Caco-2 (cell line): ENCODE results near the gene PIGL. TPM values are rescaled to one million over a fixed set of nuclear protein-coding genes. Genes with fewer than 3 reads are reported as not detected.

Experiments used
- BruUV-seq: library from RNA; stranded (reverse); fragments of 400-500 nt; replicated peaks from 2 replicates; lab custom pipeline; 2021; lab: Mats Ljungman, UMichigan
- CTCF ChIA-PET: fragments of 300-600 bp; sonication (Branson Sonifier 250); formaldehyde crosslinking; loops from one replicate; lab custom pipeline; 2022; ENCODE audit warnings: antibody characterized with exemption; lab: Charles Lee
- POLR2A ChIA-PET: fragments of 300-600 bp; sonication (Branson Sonifier 250); formaldehyde crosslinking; loops from one replicate; lab custom pipeline; 2022; ENCODE audit warnings: antibody characterized with exemption; lab: Charles Lee
- DNase-seq, 2 experiments: peaks; one replicate each; pipeline versions ENCODE4 v3.0.0 to v3.0.0-alpha.2; 2020 to 2022
- H3K27me3 ChIP-seq: replicated peaks from 2 replicates; pipeline ENCODE4 v1.6.0; 2011; ENCODE audit warnings: low read length; ENCODE audit not compliant: control insufficient read depth, insufficient read depth
- H3K36me3 ChIP-seq: 2 replicates; pipeline ENCODE4 v1.5.1; 2011; ENCODE audit warnings: low read length; ENCODE audit not compliant: control insufficient read depth, insufficient read depth
- H3K4me1 ChIP-seq: fragments of 250-450 bp; sonication (Bioruptor Pico); 2 replicates; pipeline ENCODE4 v1.5.1; 2020; ENCODE audit warnings: mild to moderate bottlenecking
- H3K4me3 ChIP-seq: 2 replicates; pipeline ENCODE4 v1.5.1; 2011; ENCODE audit warnings: low read depth, mild to moderate bottlenecking, control low read depth, low read length
- H3K9me3 ChIP-seq: fragments of 250-450 bp; sonication (Bioruptor Pico); 2 replicates; pipeline ENCODE4 v1.5.1; 2020; ENCODE audit warnings: mild to moderate bottlenecking, moderate library complexity
- H3K27ac Mint-ChIP-seq: one replicate; pipeline ENCODE4 v1.8.0; 2022; ENCODE audit warnings: mixed read lengths; ENCODE audit not compliant: unreplicated experiment
- H3K27me3 Mint-ChIP-seq: one replicate; pipeline ENCODE4 v1.8.0; 2022; ENCODE audit warnings: mixed read lengths; ENCODE audit not compliant: insufficient read depth, unreplicated experiment
- H3K36me3 Mint-ChIP-seq: one replicate; pipeline ENCODE4 v1.8.0; 2022; ENCODE audit warnings: mild to moderate bottlenecking, mixed read lengths; ENCODE audit not compliant: insufficient read depth, unreplicated experiment
- H3K4me1 Mint-ChIP-seq: one replicate; pipeline ENCODE4 v1.8.0; 2022; ENCODE audit warnings: low read depth, mixed read lengths; ENCODE audit not compliant: unreplicated experiment
- H3K4me3 Mint-ChIP-seq: one replicate; pipeline ENCODE4 v1.8.0; 2022; ENCODE audit warnings: mild to moderate bottlenecking, moderate library complexity, mixed read lengths; ENCODE audit not compliant: unreplicated experiment
- H3K9me3 Mint-ChIP-seq: one replicate; pipeline ENCODE4 v1.8.0; 2022; ENCODE audit warnings: mixed read lengths; ENCODE audit not compliant: unreplicated experiment
- CTCF ChIP-seq, 2 experiments: fragments of 200-600 bp in 1 of 2; IDR thresholded peaks; 1 replicate in 1 of 2; 2 replicates in 1 of 2; pipeline versions ENCODE4 v1.5.1 to v1.8.0; 2011 to 2022; ENCODE audit warnings: antibody characterized with exemption in 1 of 2, control low read depth in 1 of 2, inconsistent platforms in 1 of 2, low read depth in 1 of 2, low read length in 1 of 2, mild to moderate bottlenecking in 1 of 2, moderate library complexity in 1 of 2; ENCODE audit not compliant: insufficient read depth in 1 of 2, severe bottlenecking in 1 of 2, unreplicated experiment in 1 of 2
- intact Hi-C: fragments of 100-400 bp; cut with micrococcal nuclease; formaldehyde crosslinking; loops from one replicate; pipeline ENCODE4 v1.10.0; 2022; ENCODE audit not compliant: unreplicated experiment
- total RNA-seq: library from RNA; stranded (reverse); gene quantifications from 2 replicates; pipeline ENCODE4 v1.2.3, GENCODE V29; 2022

Gene PIGL
- total RNA-seq, 1 experiment from 2014 or later = 21.1 TPM

GRCh38 chr17:16328997-16329396 lies 112.0 kb downstream of the PIGL start:
- no peak overlapping the region for H3K27ac Mint-ChIP-seq
- ChIA-PET CTCF (no interaction called here), POLR2A (no interaction called here)
- Histone ChIP-seq H3K9me3 (no peaks in the 10 kb centered on the region), H3K36me3 (no peaks in the 10 kb centered on the region), H3K4me3 (no peak overlapping the region), H3K27me3 (no peaks in the 10 kb centered on the region), H3K4me1 (no peaks in the 10 kb centered on the region)
- intact Hi-C loops = no loop called here
- no peak for TF ChIP-seq CTCF (IDR thresholded peaks at IDR 0.05; ENCODE audit: insufficient read depth in 1 of 2, low read depth in 1 of 2, low read length in 1 of 2, severe bottlenecking in 1 of 2, unreplicated experiment in 1 of 2)
- peaks cover 10% of the 10 kb centered on the region for H3K4me1 Mint-ChIP-seq
- DNase-seq = no peak
- no peak overlapping the region for H3K4me3 Mint-ChIP-seq
- H3K9me3 Mint-ChIP-seq = no peaks in the 10 kb centered on the region
- H3K36me3 Mint-ChIP-seq = no peaks in the 10 kb centered on the region
- no TSS peak for BruUV-seq
- no peaks in the 10 kb centered on the region for H3K27me3 Mint-ChIP-seq

- intact Hi-C loops = no loop called here
- Histone ChIP-seq H3K4me3 (no peak overlapping the region), H3K4me1 (no peaks in the 10 kb centered on the region), H3K36me3 (no peaks in the 10 kb centered on the region), H3K27me3 (no peaks in the 10 kb centered on the region), H3K9me3 (no peaks in the 10 kb centered on the region)
- peaks cover 10% of the 10 kb centered on the region for H3K4me1 Mint-ChIP-seq
- ChIA-PET CTCF (no interaction called here), POLR2A (no interaction called here)
- H3K36me3 Mint-ChIP-seq = no peaks in the 10 kb centered on the region
- DNase-seq = no peak
- no peak overlapping the region for H3K27ac Mint-ChIP-seq
- no TSS peak for BruUV-seq
- no peak overlapping the region for H3K4me3 Mint-ChIP-seq
- H3K9me3 Mint-ChIP-seq = no peaks in the 10 kb centered on the region
- TF ChIP-seq CTCF (IDR thresholded peaks at IDR 0.05; ENCODE audit: insufficient read depth in 1 of 2, low read depth in 1 of 2, low read length in 1 of 2, severe bottlenecking in 1 of 2, unreplicated experiment in 1 of 2) = no peak
- H3K27me3 Mint-ChIP-seq = no peaks in the 10 kb centered on the region
These were observed 112.7 kb downstream of the PIGL start for GRCh38 chr17:16329519-16330271.

GRCh38 chr17:16338391-16338790 lies 121.4 kb downstream of the PIGL start:
- DNase-seq = no peak
- POLR2A ChIA-PET = no interaction called here

More at GRCh38 chr17:16338391-16338790, 121.4 kb downstream of the PIGL start:
- no peaks in the 10 kb centered on the region; the same call in 1 of the 2 replicates for H3K4me1 ChIP-seq
- no peaks in the 10 kb centered on the region for H3K36me3 ChIP-seq
- Mint-ChIP-seq H3K4me3 (no peak overlapping the region), H3K36me3 (peaks cover 3% of the 10 kb centered on the region), H3K27ac (no peak overlapping the region), H3K4me1 (peaks cover 8% of the 10 kb centered on the region), H3K27me3 (no peaks in the 10 kb centered on the region), H3K9me3 (no peaks in the 10 kb centered on the region)
- BruUV-seq = no TSS peak
- CTCF ChIA-PET = no interaction called here
- no peaks in the 10 kb centered on the region for H3K27me3 ChIP-seq
- TF ChIP-seq CTCF (IDR thresholded peaks at IDR 0.05; ENCODE audit: insufficient read depth in 1 of 2, low read depth in 1 of 2, low read length in 1 of 2, severe bottlenecking in 1 of 2, unreplicated experiment in 1 of 2) = no peak
- H3K9me3 ChIP-seq = no peaks in the 10 kb centered on the region
- no peak overlapping the region for H3K4me3 ChIP-seq
- intact Hi-C loops = no loop called here
